Measurements from ENCODE around the gene HLA-DQA1.
"Not testable (repeated sequence)": the region's sequence is repeated elsewhere in the genome, so short reads cannot be mapped to it uniquely, and the experiment has no call there.

GRCh38 chr6:32629793-32630192 is 7.4 kb upstream of the HLA-DQA1 start:
- not testable (repeated sequence) for TF ChIP-seq CTCF, POLR2A, POLR2AphosphoS5, EP300 (IDR thresholded peaks at IDR 0.05)

Measured in stomach (tissue), 4 donors.